Heart left ventricle (tissue), 16 donors: ENCODE measurements around the gene SMOC2. TPM values are rescaled to one million over a fixed set of nuclear protein-coding genes. Genes with fewer than 3 reads are reported as not detected.

ENCODE experiments used
- ATAC-seq, 4 donors: fragments of 200-7000 bp; cut with Tn5 transposase; one replicate each; pipeline ENCODE4 v1.9.1; 2020 to 2022; ENCODE audit warnings: moderate library complexity in 4 of 4, mild to moderate bottlenecking in 3 of 4, moderate number of reproducible peaks in 1 of 4
- DNase-seq, 5 donors: peaks; one replicate each; pipeline ENCODE4 v3.0.0-alpha.2; 2020
- H3K27ac ChIP-seq, 12 donors: fragments of 200-600 bp; sonication (generic) in 4 of 12; one replicate each; pipeline versions ENCODE4 v1.5.0 to v1.8.0; 2016 to 2022; ENCODE audit warnings: mild to moderate bottlenecking in 2 of 12
- H3K27me3 ChIP-seq, 9 donors: fragments of 200-600 bp; sonication (generic) in 2 of 9; one replicate each; pipeline versions ENCODE4 v1.5.1 to v1.8.0; 2016 to 2022; ENCODE audit warnings: mild to moderate bottlenecking in 3 of 9
- H3K36me3 ChIP-seq, 9 donors: fragments of 200-600 bp; sonication (generic) in 2 of 9; one replicate each; pipeline versions ENCODE4 v1.5.0 to v1.8.0; 2018 to 2022; ENCODE audit warnings: mild to moderate bottlenecking in 2 of 9
- H3K4me1 ChIP-seq, 12 donors: fragments of 200-600 bp; sonication (generic) in 4 of 12; one replicate each; pipeline versions ENCODE4 v1.5.0 to v1.8.0; 2016 to 2022; ENCODE audit warnings: mild to moderate bottlenecking in 3 of 12
- H3K4me3 ChIP-seq, 12 donors: fragments of 200-600 bp; sonication (generic) in 4 of 12; one replicate each; pipeline versions ENCODE4 v1.5.0 to v1.8.0; 2017 to 2022; ENCODE audit warnings: mild to moderate bottlenecking in 9 of 12, moderate library complexity in 4 of 12
- H3K9me3 ChIP-seq, 12 donors: fragments of 200-600 bp; sonication (generic) in 4 of 12; one replicate each; pipeline versions ENCODE4 v1.5.0 to v1.8.0; 2016 to 2022; ENCODE audit warnings: mild to moderate bottlenecking in 1 of 12
- POLR2A ChIP-seq, 2 donors: fragments of 450-650 bp; IDR thresholded peaks; one replicate each; pipeline ENCODE4 v1.6.1; 2017; ENCODE audit warnings: antibody characterized with exemption in 2 of 2, mild to moderate bottlenecking in 2 of 2, moderate library complexity in 2 of 2
- WGBS, 4 donors: extraction: QIAGEN DNeasy Blood & Tissue Kit in 2 of 4; methylation state at CpG; one replicate each; pipeline versions ENCODE4 v1.1.5 to v1.1.7; 2013 to 2018; 5-methylcytosine and 5-hydroxymethylcytosine counted together
- intact Hi-C, 10 donors: fragments of 100-400 bp; cut with DNase I; formaldehyde crosslinking; loops; one replicate each; pipeline versions ENCODE4 v1.11.1 to v1.14.2; 2022
- polyA plus RNA-seq, 2 donors: library from polyadenylated mRNA; stranded (reverse); fragments of 200-250 nt; gene quantifications; one replicate each; pipeline ENCODE4 v1.2.3, GENCODE V29; 2013
- total RNA-seq, 9 donors: library from RNA; depleted of rRNA in 2 of 9; stranded (reverse); fragments of >200 nt in 2 of 9; fragmentation: NEBNext Ultra II Directional in 3 of 9; extraction: Animal tissue kit (Norgen Biotek cat#: 25700) in 3 of 9; gene quantifications; one replicate each; pipeline versions ENCODE4 v1.1.0 to v1.2.4, GENCODE V29; 2016 to 2023
- TF ChIP-seq, protein P1 (sequence below), 12 donors: fragments of 200-600 bp; sonication (generic) in 4 of 12; IDR thresholded peaks; one replicate each; pipeline versions ENCODE4 v1.5.0 to v1.8.0; 2018 to 2022; ENCODE audit warnings: antibody characterized with exemption in 12 of 12, mild to moderate bottlenecking in 5 of 12
- donor health status: ischemic (EF 13 %, LVEDD 7.1; RV severe dilation, severe dysfunction).
- donor health status: healthy with polysubstance abuse.
- donor health status: DM: no; HTN: yes; CAD: no.
- donor health status: DM: no; HTN: no; CAD: no.
- donor health status: ischemic (EF 25% LVEDD 6.9; RV normal size, moderate dysfunction).
- donor health status: ischemic (EF 25% LVEDD 5.7; RV mildly dilated, moderate dysfunction).
- donor health status: healthy.
- donor health status: DM: yes; HTN: yes; CAD: no.
- donor health status: ischemic (EF 35%, LVEDD 5.7; RV mildly dilated, moderate dysfunction).
- donor health status: nonischemic (EF 11% LVEDD 7.7; RV severe dilation, severe dysfunction).
- donor health status: DM: yes; HTN: yes; CAD: no.
- donor health status: PGD.
- donor health status: ischemic (EF 29% LVEDD 5.4; RV normal size, mild dysfunction).
- donor health status: nonischemic (EF 23%, LVEDD 6.1; RV moderate dilation, normal function).

SMOC2 gene
- total and polyA plus RNA-seq, 11 donors = 5.9 to 44.2 (median 15.7) TPM

DNA sequence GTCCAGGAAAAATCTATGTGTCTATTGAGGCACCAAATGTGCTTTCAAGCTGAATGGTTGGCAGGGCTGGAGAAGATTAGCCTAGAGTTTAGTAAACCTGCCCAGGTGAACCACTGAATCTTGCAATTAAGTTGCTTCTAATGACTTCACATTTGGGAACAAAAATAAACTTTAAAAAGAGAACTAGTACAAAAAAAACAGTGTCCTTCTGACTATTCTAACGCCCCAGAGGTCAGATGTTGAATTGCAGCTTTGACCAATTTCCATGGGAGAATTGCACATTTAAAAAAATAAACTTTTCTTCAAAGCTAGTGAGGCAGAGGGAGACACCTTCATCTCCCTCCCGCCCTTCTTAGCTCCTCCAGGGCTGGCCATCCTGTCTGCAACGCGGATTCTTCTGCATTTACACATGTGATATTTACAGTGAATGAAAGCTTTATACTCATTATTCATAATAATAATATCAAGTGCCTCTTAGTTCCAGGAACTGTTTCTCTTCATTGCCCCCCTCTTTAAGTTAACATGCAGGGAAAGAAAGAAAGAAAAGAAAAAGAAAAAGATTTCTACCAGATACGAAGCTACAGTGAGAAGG lies 270.2 kb downstream of the SMOC2 start:
- Histone ChIP-seq H3K36me3 (no peaks in the 10 kb centered on the region), H3K4me3 (no peak overlapping the region), H3K27ac (no peak overlapping the region), H3K27me3 (peaks cover 0 to 16% (median 0%) of the 10 kb centered on the region in 9 donors), H3K4me1 (no peaks in the 10 kb centered on the region), H3K9me3 (no peaks in the 10 kb centered on the region)
- 51 to 58% (median 55%) methylated on average over 5 of the region's 5 CpGs for WGBS, 4 donors
- ATAC-seq (no peak), DNase-seq (no peak)
- intact Hi-C loops = no loop called here
- TF ChIP-seq, protein P1, sequence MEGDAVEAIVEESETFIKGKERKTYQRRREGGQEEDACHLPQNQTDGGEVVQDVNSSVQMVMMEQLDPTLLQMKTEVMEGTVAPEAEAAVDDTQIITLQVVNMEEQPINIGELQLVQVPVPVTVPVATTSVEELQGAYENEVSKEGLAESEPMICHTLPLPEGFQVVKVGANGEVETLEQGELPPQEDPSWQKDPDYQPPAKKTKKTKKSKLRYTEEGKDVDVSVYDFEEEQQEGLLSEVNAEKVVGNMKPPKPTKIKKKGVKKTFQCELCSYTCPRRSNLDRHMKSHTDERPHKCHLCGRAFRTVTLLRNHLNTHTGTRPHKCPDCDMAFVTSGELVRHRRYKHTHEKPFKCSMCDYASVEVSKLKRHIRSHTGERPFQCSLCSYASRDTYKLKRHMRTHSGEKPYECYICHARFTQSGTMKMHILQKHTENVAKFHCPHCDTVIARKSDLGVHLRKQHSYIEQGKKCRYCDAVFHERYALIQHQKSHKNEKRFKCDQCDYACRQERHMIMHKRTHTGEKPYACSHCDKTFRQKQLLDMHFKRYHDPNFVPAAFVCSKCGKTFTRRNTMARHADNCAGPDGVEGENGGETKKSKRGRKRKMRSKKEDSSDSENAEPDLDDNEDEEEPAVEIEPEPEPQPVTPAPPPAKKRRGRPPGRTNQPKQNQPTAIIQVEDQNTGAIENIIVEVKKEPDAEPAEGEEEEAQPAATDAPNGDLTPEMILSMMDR (IDR thresholded peaks at IDR 0.05) = peak in 10 of 12 donors; percentile 17 to 64 (median 44)
- TF ChIP-seq POLR2A (IDR thresholded peaks at IDR 0.05) = no peak

DNA sequence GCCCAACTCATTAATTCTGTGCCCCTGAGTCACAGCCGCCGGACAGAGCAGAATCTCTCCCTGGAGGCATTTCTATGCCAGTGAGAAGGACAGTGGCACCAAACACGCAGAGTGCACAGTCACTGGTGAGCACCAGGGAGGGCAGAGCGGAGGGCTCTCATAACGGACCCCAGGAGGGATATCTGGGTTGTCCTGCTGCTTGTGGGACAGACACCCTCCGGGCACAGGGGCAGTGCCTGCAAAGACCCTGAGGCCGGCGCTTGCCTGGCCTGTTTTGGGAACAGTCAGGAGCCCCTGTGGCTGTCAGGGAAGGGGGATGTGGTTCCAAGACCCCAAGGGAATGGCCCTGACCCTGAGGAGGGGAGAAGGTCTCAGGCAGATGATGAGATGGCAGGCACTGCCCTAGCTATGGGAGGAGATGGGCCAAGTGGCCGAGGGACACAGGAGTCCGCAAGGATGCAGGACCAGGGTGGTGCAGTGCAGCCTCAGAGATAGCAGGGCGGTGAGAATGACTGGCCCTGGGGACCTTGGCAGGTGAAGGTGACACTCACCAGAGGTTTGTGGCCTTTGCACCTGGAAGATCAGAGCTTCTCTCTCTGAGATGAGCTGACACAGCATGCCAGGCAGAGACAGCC lies 270.8 kb downstream of the SMOC2 start:
- no peak for TF ChIP-seq POLR2A (IDR thresholded peaks at IDR 0.05)
- TF ChIP-seq, protein P1 (IDR thresholded peaks at IDR 0.05) = no peak
- Histone ChIP-seq H3K4me1 (no peaks in the 10 kb centered on the region), H3K36me3 (no peaks in the 10 kb centered on the region), H3K27ac (no peak overlapping the region), H3K9me3 (no peaks in the 10 kb centered on the region), H3K27me3 (peaks cover 0 to 16% (median 0%) of the 10 kb centered on the region in 9 donors), H3K4me3 (no peak overlapping the region)
- intact Hi-C loops = no loop called here
- DNase-seq (no peak), ATAC-seq (no peak)
- WGBS, 4 donors = 81 to 87% (median 84%) methylated on average over 9 to 11 of the region's 11 CpGs

DNA sequence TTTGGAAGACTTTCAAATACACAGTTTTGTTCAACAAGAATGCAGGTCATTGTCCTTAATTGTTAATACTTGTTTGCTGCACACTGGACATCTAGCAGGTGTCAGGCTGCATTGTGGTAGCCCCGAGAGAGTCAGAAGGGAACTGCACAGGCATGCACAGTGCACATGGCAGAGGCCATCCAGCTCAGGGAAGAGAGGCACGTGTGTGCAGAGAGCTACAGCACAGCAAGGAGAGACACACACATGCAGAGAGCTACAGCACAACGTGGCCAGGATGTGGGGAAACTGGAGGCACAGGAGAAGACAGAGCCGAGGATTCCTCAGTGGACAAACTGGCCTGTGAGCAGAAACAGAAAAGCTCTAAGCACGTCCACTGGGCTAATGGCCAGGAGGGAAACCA lies 272.0 kb downstream of the SMOC2 start:
- Histone ChIP-seq H3K36me3 (no peaks in the 10 kb centered on the region), H3K4me1 (no peaks in the 10 kb centered on the region), H3K4me3 (no peak overlapping the region), H3K27ac (no peak overlapping the region), H3K27me3 (peaks cover 0 to 14% (median 0%) of the 10 kb centered on the region in 9 donors), H3K9me3 (no peaks in the 10 kb centered on the region)
- intact Hi-C loops = no loop called here
- TF ChIP-seq POLR2A (IDR thresholded peaks at IDR 0.05) = no peak
- TF ChIP-seq, protein P1 (IDR thresholded peaks at IDR 0.05) = no peak
- 63 to 73% (median 68%) methylated on average over 5 of the region's 5 CpGs for WGBS, 4 donors
- ATAC-seq (no peak), DNase-seq (no peak)

DNA sequence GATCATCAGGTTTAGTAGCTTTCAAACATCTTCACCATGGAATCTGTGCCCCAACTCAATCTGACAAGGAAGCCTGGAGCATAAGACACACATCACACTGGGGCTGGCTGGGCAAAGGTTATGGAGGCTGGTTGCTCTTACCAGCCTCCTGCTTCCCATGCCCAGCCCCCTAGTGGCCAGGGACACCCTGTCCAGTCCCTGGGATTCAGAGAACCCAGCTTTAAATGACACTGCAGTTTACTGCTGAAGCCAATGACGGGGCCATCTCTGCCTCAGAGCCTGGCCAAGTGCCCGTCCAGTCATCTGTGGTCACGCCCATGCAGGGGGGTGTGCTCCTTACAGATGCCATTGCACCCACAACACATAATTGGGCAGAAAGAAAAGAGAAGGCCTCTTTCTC lies 272.9 kb downstream of the SMOC2 start:
- DNase-seq = no peak
- no peak for TF ChIP-seq POLR2A (IDR thresholded peaks at IDR 0.05)
- TF ChIP-seq, protein P1 (IDR thresholded peaks at IDR 0.05) = peak in 6 of 12 donors; percentile 9 to 33 (median 18)
- Histone ChIP-seq H3K27ac (no peak overlapping the region), H3K36me3 (no peaks in the 10 kb centered on the region), H3K4me3 (no peak overlapping the region), H3K9me3 (no peaks in the 10 kb centered on the region), H3K27me3 (peaks cover 0 to 9% (median 0%) of the 10 kb centered on the region in 9 donors), H3K4me1 (no peaks in the 10 kb centered on the region)
- intact Hi-C loops = no loop called here
- 73 to 81% (median 79%) methylated on average over 3 of the region's 3 CpGs; no CpG with 5 or more reads in 1 of the 4 donors for whole genome bisulfite sequencing, 4 donors
- peak in 2 of 4 donors; percentile 13 to 36 for ATAC-seq
